Ammon's horn (tissue), 1 donor: ENCODE measurements around the gene CTNND2.

ENCODE experiments used
- DNase-seq: peaks from one replicate; pipeline ENCODE4 v3.0.0-alpha.2; 2016; ENCODE audit warnings: low spot score

CTNND2 gene

GRCh38 chr5:11164531-11165294 lies 739.5 kb downstream of the CTNND2 start:
- DNase-seq: peak; percentile 76

DNA sequence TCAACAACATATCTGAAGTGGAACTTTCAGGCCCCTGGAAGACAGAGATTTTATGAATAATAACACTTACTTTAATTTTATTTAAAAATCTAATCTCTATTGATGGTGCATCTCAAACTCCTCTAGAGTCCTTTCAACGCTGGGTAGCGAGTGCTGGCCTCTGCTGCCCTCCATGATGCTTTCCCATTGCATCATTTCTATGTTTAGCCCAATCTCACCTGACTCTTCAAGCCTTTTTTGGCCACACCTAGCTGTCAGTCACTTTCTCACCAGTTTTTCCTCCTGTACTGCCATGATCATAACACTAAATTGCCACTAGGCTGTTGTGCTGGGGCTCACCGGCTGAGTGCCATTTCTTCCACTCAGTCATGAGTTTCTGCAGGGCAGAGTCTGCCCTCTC lies 747.1 kb downstream of the CTNND2 start:
- DNase-seq: no peak

DNA sequence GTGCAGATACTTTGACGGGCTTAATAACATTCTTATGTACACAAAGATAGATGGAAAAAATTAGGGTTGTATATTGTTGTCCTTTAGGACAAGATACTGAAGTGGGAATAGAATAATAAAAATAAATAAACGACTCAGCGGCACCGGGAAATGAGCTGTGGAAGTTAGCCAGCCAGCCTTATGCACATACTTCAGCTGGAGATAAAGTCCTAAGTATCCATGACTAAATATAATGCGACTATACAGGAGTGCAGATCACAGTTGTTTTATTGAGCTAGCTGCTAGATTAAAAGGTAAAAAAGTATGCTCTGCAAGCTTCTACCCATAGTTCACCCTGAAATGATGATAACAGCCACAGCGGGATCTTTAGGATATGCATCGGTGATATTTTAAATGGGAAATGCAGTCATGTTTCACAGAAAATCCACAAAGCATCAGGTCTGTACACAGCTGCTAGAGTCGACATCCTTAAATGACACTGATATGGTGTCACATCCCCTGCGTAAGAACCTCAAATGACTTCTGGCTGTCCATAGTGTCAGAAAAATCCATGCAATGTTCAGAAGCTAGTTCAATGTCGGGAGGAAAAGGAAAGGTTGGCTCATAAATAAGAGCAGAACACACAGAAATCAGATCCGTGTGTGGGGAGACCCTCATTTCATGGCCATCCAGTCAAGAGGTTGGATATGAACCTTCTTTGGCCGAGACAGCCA lies 750.4 kb downstream of the CTNND2 start:
- no peak for DNase-seq

DNA sequence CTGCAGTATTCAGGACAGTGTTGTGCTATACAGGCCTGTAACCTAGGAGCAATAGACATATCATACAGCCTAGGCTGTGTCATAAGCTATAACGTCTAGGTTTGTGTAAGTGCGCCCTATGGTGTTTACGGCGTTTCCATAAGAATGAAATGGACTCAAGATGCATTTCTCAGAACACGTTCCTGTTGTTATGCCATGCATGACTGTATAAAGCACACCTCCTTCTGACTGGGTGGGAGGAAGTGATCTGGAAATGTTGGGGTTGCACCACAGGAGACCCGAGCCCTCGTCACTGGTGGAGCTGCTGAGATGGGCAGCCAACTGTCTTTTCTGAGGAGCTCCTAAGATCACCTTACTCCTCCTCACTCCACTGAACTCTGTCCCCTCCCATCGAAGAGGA lies 751.9 kb downstream of the CTNND2 start:
- no peak for DNase-seq

GRCh38 chr5:11150976-11151375 lies 753.3 kb downstream of the CTNND2 start:
- no peak for DNase-seq

- no peak for DNase-seq
Measured at GRCh38 chr5:11148810-11149539, 755.3 kb downstream of the CTNND2 start.

- DNase-seq: no peak
Measured at GRCh38 chr5:11146171-11146570, 758.1 kb downstream of the CTNND2 start.

- no peak for DNase-seq
Measured at GRCh38 chr5:11143456-11144267, 760.6 kb downstream of the CTNND2 start.

GRCh38 chr5:11139217-11139865 lies 764.9 kb downstream of the CTNND2 start:
- no peak for DNase-seq

GRCh38 chr5:11130131-11130530 lies 774.1 kb downstream of the CTNND2 start:
- DNase-seq: peak; percentile 25

GRCh38 chr5:11128021-11128420 lies 776.2 kb downstream of the CTNND2 start:
- no peak for DNase-seq

DNA sequence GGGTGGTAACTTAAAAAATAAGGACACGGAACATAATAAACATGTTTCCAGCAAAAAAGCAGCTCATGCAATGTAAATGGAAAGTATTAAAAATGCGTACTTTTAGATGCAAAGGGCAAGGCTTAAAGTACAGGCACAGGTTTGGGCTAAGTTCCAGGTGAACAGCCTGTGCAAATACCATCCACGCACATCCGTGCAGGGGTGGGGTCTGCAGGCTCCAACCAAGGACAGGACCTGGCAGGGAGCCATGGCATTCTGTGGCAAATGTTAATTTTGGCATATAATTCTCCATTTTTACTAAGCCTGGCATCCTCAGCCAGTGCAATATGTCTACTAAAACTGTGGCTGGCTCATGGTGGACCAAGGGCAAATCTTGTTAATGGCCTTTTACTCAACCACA lies 777.4 kb downstream of the CTNND2 start:
- no peak for DNase-seq

- no peak for DNase-seq
Measured at GRCh38 chr5:11121885-11122284, 782.4 kb downstream of the CTNND2 start.

DNA sequence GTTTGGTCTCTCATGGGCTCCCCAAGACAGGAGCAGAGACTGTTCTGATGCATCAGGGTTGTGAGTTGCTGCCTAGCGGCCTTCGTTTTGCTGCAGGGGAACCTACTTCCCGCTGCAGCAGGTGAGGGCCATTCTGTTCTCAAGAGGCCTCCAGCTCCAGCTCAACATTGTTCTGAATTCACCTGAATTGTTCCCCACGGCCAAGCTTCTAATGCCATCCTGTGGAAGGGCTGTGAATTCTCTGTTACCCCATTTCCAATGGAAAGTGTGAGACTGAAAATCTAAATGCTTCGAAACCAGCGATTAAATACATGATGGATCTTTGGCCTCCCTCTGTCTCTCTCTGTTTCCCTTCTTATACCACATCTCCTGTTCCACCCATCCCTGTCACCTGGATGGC lies 794.1 kb downstream of the CTNND2 start:
- no peak for DNase-seq

GRCh38 chr5:11105696-11106095 lies 798.5 kb downstream of the CTNND2 start:
- no peak for DNase-seq

- DNase-seq: no peak
Measured at GRCh38 chr5:11104651-11105112, 799.6 kb downstream of the CTNND2 start.

DNA sequence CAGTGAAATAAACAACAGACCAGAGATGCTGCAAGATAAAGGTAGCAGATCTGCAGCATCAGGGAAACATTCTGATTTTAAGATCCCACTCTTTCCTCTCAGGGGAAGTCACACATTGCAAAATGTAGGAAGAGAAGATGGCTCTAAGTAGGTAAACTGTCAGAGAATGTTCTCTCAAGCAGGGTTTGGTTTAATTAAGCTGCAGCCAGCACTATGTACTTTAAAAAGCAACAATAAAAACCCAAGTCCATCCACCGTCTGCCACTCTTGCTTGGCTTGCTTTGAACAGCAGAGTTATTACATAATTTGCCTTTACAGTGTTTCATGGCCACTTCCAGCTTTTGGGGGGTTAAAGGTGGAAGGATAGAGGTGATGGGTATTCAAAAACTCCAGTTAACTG lies 800.0 kb downstream of the CTNND2 start:
- no peak for DNase-seq

DNA sequence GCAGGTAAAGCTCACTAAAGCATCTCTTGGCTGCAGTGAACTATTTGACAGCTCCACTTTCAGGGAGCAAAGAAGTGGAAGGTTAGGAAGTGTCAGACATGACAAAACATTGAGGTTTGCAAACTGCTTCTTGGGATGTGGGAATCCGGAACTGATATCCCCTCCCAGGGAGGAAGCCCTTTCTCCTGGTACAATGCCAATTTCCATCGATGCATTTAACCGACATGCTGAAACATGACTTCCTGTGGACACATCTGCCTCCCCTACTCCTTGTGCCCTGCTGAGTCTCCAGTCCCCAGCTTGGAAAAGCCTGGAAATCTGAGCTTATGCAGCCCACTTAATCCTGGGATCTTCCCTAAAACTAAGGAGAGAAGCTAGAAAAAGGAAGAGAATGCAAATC lies 820.1 kb downstream of the CTNND2 start:
- DNase-seq: no peak

DNA sequence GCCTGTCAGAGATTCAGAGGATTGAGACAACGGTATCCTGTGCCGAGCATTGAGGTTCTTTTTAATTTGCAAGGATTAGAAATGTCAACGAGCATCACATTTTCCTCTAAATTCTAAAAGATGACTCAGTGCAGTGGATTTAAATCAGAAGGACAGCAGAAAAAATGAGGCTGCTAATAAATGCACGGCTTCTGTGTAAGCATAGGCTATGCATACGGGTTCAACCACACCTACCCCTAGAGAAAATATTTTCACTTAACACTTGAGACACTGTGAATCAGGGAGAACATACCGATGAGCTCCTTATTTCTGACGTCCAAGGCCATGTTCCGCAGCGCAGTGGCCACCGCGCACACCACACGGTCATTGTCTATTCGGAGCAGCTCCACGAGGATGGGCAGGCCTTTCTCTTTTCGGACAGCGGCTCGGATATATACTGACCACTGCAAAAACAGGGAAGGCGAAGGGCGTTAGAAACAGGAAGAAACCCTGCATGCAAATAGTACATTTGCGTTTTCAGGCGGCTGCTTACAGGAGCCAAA lies 821.8 kb downstream of the CTNND2 start:
- DNase-seq: no peak

DNA sequence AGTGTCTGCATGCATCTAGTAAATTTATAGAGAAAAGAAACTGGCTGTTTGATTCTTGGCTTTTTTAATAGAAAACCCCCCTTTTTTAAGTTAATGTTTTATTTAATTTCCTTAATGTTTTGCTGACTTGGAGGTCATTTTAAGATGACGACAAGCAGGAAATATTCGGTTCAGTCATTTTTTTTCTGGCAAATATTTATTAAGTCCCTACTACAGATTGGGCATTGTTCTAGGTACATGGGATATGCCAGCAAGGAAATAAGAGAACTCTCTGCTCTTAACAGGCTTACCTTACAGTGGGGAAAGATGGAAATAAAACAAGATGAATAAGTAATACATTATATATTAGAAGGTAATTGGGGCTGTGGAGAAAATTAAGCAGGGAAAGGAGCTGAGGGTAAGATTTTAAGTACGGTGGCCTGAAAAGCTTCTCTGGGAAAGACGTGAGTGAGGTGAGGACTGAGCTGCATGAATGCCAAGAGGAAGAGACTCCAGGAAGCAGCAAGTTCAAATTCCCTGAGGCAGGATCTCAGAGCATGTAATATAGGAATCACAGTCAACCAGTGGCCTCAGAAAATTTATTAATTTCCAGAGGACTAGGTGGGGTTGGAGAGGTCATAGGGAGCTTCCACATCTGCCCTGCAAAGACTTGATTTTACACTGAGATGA lies 827.2 kb downstream of the CTNND2 start:
- DNase-seq: no peak
